Fibroblast of lung (primary cell): ENCODE data around the gene PSAT1.

Experiments used
- CTCF ChIP-seq, 2 donors: IDR thresholded peaks in 1 of 2; conservative IDR thresholded peaks in 1 of 2; 1 replicate in 1 of 2; 2 replicates in 1 of 2; pipeline ENCODE4 v1.5.1; 2011 to 2012; ENCODE audit warnings: low read length in 2 of 2, control low read depth in 1 of 2, inconsistent platforms in 1 of 2, low read depth in 1 of 2, mild to moderate bottlenecking in 1 of 2
- EZH2 ChIP-seq: IDR thresholded peaks from 2 replicates; pipeline ENCODE4 v1.5.1; 2012; ENCODE audit warnings: low read length, control low read depth, mild to moderate bottlenecking; ENCODE audit errors: missing control alignments

DNA sequence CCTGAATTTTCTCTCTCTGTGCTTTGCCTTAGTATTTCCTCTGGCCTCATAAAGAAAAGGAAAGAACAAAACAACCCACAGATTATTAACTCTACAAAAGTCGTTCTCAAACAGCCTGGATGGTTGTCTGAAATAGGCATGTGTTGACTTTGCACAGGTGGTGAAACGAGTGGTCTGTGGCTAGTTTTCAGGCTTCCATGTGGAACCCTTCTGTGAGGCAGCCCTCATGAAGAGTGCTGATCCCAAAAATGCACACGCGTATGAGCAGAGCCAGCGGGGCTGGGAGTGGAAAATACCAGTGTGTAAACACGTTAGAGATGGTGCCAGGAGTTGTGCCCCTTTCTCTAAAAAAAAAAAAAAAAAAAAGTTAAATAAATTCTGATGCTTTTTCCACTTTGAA, 4.9 kb upstream of the PSAT1 start:
- TF ChIP-seq CTCF (conservative IDR thresholded peaks at IDR 0.05 in 1 of 2, IDR thresholded peaks at IDR 0.05 in 1 of 2; ENCODE audit: low read depth in 1 of 2, low read length in 2 of 2), result no peak
- no peak for TF ChIP-seq EZH2
